ENCODE data around the gene TANK. TPM values are rescaled to one million over a fixed set of nuclear protein-coding genes. Genes with fewer than 3 reads are reported as not detected.

The TANK gene
- polyA plus RNA-seq, 1 donor from 2014 or later = 58.1 TPM

- Histone ChIP-seq H3K9ac (ENCODE audit: low read length) (no peak overlapping the region), H3K4me2 (ENCODE audit: low read length) (no peak overlapping the region), H2AFZ (ENCODE audit: low read depth, low read length) (no peak overlapping the region), H3F3A (ENCODE audit: insufficient read depth, low read length, poor library complexity, severe bottlenecking) (no peaks in the 10 kb centered on the region), H3K9me2 (ENCODE audit: insufficient read depth, low read length) (no peaks in the 10 kb centered on the region), H3K36me3 (ENCODE audit: insufficient read depth, low read length) (no peaks in the 10 kb centered on the region), H3K4me3 (ENCODE audit: low read length) (no peak overlapping the region), H3K27me3 (ENCODE audit: insufficient read depth, low read depth, low read length) (no peaks in the 10 kb centered on the region), H3K79me2 (replicated peaks; ENCODE audit: insufficient read depth, low read length) (no peaks in the 10 kb centered on the region), H3K27ac (ENCODE audit: low read length) (no peak overlapping the region), H4K20me1 (ENCODE audit: insufficient read depth) (no peaks in the 10 kb centered on the region), H3K9me3 (ENCODE audit: low read length) (no peaks in the 10 kb centered on the region)
- no peak for TF ChIP-seq CTCF (IDR thresholded peaks at IDR 0.05; ENCODE audit: poor library complexity, severe bottlenecking)
- no peak for TF ChIP-seq EZH2 (IDR thresholded peaks at IDR 0.05; ENCODE audit: borderline replicate concordance, insufficient read depth, low read length, poor library complexity, severe bottlenecking)
- TF ChIP-seq, protein P1, sequence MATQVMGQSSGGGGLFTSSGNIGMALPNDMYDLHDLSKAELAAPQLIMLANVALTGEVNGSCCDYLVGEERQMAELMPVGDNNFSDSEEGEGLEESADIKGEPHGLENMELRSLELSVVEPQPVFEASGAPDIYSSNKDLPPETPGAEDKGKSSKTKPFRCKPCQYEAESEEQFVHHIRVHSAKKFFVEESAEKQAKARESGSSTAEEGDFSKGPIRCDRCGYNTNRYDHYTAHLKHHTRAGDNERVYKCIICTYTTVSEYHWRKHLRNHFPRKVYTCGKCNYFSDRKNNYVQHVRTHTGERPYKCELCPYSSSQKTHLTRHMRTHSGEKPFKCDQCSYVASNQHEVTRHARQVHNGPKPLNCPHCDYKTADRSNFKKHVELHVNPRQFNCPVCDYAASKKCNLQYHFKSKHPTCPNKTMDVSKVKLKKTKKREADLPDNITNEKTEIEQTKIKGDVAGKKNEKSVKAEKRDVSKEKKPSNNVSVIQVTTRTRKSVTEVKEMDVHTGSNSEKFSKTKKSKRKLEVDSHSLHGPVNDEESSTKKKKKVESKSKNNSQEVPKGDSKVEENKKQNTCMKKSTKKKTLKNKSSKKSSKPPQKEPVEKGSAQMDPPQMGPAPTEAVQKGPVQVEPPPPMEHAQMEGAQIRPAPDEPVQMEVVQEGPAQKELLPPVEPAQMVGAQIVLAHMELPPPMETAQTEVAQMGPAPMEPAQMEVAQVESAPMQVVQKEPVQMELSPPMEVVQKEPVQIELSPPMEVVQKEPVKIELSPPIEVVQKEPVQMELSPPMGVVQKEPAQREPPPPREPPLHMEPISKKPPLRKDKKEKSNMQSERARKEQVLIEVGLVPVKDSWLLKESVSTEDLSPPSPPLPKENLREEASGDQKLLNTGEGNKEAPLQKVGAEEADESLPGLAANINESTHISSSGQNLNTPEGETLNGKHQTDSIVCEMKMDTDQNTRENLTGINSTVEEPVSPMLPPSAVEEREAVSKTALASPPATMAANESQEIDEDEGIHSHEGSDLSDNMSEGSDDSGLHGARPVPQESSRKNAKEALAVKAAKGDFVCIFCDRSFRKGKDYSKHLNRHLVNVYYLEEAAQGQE (IDR thresholded peaks at IDR 0.05; ENCODE audit: borderline replicate concordance) = no peak
- TF ChIP-seq SMC3 (conservative IDR thresholded peaks at IDR 0.05; ENCODE audit: poor library complexity) = no peak
- no peak for TF ChIP-seq POLR2AphosphoS5 (IDR thresholded peaks at IDR 0.05)
- TF ChIP-seq TAF1 (IDR thresholded peaks at IDR 0.05; ENCODE audit: low read depth) = no peak
- TF ChIP-seq MXI1 (conservative IDR thresholded peaks at IDR 0.05; ENCODE audit: poor library complexity, severe bottlenecking) = no peak
- TF ChIP-seq RAD21 (conservative IDR thresholded peaks at IDR 0.05) = no peak
- TF ChIP-seq EP300 (conservative IDR thresholded peaks at IDR 0.05; ENCODE audit: poor library complexity, severe bottlenecking) = no peak
Measured at GRCh38 chr2:161123531-161124030, 36.6 kb upstream of the TANK start.

- H3K27me3 ChIP-seq (ENCODE audit: insufficient read depth, low read depth, low read length) = no peaks in the 10 kb centered on the region
- no peaks in the 10 kb centered on the region for H3K79me2 ChIP-seq (replicated peaks; ENCODE audit: insufficient read depth, low read length)
- H3K27ac ChIP-seq (ENCODE audit: low read length) = no peak overlapping the region
- TF ChIP-seq, protein P1 (IDR thresholded peaks at IDR 0.05; ENCODE audit: borderline replicate concordance) = no peak
- no peak for TF ChIP-seq RAD21 (conservative IDR thresholded peaks at IDR 0.05)
- TF ChIP-seq POLR2AphosphoS5 (IDR thresholded peaks at IDR 0.05) = no peak
- no peak for TF ChIP-seq SMC3 (conservative IDR thresholded peaks at IDR 0.05; ENCODE audit: poor library complexity)
- TF ChIP-seq MXI1 (conservative IDR thresholded peaks at IDR 0.05; ENCODE audit: poor library complexity, severe bottlenecking) = no peak
- no peak for TF ChIP-seq EZH2 (IDR thresholded peaks at IDR 0.05; ENCODE audit: borderline replicate concordance, insufficient read depth, low read length, poor library complexity, severe bottlenecking)
- TF ChIP-seq CTCF (IDR thresholded peaks at IDR 0.05; ENCODE audit: poor library complexity, severe bottlenecking) = no peak
- TF ChIP-seq EP300 (conservative IDR thresholded peaks at IDR 0.05; ENCODE audit: poor library complexity, severe bottlenecking) = no peak
- TF ChIP-seq TAF1 (IDR thresholded peaks at IDR 0.05; ENCODE audit: low read depth) = no peak
- no peak overlapping the region for H3K4me3 ChIP-seq (ENCODE audit: low read length)
- no peak overlapping the region for H3K4me2 ChIP-seq (ENCODE audit: low read length)
- H3K9me3 ChIP-seq (ENCODE audit: low read length) = no peaks in the 10 kb centered on the region
- H3K36me3 ChIP-seq (ENCODE audit: insufficient read depth, low read length) = no peaks in the 10 kb centered on the region
- H4K20me1 ChIP-seq (ENCODE audit: insufficient read depth) = no peaks in the 10 kb centered on the region
- H3K9ac ChIP-seq (ENCODE audit: low read length) = no peak overlapping the region
- H2AFZ ChIP-seq (ENCODE audit: low read depth, low read length) = no peak overlapping the region
- H3F3A ChIP-seq (ENCODE audit: insufficient read depth, low read length, poor library complexity, severe bottlenecking) = no peaks in the 10 kb centered on the region
- no peaks in the 10 kb centered on the region for H3K9me2 ChIP-seq (ENCODE audit: insufficient read depth, low read length)
Measured at GRCh38 chr2:161124201-161124600, 36.0 kb upstream of the TANK start.
